HL-60/S4 (cell line): ENCODE data around the gene ABCB10.
"Not testable (repeated sequence)": the region's sequence is repeated elsewhere in the genome, so short reads cannot be mapped to it uniquely, and the experiment has no call there.

Experiments
- in situ Hi-C: fragments of 300-500 bp; cut with MboI; formaldehyde crosslinking; loops from 2 replicates; pipeline ENCODE4 v1.14.3; 2022; ENCODE audit warnings: low sequenced_read_pairs

The ABCB10 gene

DNA sequence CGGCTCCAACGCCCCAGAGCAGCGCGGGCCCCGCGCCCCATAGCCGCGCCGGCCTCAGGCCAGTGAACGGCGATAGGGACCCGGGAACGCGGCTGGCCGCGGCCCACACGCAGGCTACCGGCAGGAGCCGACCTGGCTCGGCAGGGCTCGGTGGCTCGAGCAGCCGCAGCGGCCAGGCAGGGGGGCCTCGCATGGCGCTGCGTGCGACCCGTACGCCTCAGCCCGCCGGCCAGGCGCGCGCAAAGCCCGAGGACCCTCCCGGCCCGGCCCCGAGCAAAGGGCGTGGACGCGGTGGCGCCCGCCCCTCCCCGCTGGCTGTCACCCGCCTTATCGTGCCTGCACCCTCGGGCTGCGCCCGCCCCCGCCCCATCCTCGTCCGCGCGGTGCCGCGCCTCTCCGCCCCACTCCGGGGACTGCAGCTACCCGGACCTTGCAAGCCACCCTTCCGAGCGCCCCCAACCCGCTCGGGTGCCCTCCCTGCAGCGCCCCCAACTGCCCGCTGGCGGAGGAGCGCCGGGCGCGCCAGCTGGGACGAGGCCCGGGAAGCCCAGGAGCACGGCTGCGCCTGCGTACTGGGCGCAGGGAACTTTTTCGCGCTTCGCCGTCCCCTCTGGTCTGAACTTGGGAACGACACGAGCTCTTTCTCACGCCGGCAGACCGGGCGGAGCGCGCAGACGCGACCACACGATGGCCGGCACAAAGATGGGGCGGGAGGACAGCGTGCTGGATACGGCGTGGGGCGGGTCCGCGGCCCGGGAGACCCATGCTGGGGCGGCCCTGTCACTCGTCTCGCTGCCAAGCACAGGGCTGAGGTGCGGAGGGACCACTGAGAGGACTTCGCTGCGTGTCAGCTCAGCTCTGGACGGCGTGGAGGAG lies at the start of gene ABCB10:
Gene ABCB10 (minus strand): TSS at position 248 of the 876 bp plus-strand sequence. CDS start 55 bp downstream, at position 193.
- in situ Hi-C loops: no loop called here

DNA sequence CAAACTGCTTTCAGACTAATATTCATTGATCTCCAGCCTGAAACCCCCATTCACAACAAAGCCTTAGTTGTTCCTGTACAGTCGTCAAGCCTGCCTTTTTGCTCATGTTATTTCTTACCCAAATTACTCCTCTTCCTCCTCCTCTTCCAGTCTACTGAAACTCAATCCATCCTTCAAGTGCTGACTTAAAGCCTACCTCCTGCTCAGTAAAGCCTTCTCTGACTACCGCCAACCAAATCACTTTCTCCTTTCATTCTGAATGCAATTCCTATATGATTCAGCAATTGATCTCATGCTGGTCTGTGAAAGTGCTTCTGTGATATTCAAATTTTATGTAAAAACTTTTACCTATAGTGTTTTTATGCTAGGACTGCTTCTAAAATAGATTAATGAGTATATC lies 48.9 kb upstream of the ABCB10 start:
- in situ Hi-C loops: no loop called here

GRCh38 chr1:229603371-229604005 lies 45.0 kb upstream of the ABCB10 start:
- in situ Hi-C loops: no loop called here

DNA sequence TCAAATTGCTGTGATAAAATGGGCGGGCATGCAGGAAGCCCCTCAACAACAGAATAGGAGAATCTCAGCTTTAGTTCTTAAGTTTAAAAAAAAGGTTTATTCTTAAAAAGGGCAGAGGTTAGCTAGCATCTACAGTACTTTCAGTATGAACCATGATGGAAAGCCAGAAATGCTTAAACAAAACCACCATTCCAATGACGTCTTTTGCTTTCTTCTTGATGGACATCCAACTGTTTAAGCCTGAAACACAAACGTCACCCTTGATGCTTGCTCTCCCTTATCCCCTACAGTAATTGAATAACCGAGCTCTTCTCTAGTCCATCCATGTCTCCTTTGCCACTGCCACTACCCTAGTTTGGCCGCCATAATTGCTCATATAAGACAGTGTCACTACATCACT lies 41.7 kb upstream of the ABCB10 start:
- in situ Hi-C loops: no loop called here

DNA sequence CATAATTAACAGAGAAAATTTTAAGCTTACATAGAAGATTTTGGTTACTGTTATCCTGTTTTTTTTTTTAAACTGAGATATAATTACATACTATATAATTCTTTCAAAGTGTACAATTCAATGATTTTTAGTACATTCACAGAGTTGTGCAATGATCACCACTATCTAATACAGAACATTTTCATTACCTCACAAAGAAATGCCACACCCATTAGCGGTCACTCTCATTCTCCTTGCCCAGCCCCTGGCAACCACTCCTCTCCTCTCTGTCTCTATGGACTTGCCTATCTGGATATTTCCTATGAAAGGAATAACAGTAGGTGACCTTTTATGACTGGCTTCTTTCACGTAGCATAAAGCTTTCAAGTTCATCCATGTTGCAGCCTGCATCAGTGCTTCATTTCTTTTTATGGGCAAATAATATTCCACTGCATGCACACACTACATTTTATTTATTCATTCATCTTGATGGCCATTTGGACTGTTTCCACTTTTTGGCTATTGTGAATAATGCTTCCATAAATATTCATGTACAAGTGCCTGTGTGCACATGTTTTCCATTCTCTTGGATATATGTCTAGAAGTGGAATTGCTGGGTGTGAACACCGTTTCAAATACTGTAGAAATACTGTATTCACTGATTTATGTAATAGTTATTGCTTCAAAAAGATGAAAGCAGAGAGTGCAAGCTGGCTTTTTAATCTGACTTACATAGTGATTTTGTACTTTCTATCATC lies 40.9 kb upstream of the ABCB10 start:
- in situ Hi-C loops: no loop called here

DNA sequence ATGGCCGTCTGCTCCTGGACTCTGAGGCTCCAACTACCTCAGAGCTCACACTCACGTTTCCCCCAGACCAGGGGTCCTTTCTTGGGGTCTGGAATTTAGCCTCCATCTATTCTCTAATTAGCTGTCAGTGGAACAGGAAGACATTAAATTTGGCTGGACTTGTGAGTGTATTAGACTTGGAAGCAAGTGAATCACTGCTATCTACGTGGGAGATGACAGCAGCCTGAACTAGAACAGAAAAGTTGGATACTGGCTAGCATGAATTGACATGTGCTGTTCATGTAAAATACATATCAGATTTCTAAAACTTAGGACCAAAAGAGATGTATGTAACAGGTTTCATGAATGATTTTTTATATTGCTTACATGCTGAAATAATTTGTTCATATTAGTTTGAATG lies 39.4 kb upstream of the ABCB10 start:
- in situ Hi-C loops: no loop called here

DNA sequence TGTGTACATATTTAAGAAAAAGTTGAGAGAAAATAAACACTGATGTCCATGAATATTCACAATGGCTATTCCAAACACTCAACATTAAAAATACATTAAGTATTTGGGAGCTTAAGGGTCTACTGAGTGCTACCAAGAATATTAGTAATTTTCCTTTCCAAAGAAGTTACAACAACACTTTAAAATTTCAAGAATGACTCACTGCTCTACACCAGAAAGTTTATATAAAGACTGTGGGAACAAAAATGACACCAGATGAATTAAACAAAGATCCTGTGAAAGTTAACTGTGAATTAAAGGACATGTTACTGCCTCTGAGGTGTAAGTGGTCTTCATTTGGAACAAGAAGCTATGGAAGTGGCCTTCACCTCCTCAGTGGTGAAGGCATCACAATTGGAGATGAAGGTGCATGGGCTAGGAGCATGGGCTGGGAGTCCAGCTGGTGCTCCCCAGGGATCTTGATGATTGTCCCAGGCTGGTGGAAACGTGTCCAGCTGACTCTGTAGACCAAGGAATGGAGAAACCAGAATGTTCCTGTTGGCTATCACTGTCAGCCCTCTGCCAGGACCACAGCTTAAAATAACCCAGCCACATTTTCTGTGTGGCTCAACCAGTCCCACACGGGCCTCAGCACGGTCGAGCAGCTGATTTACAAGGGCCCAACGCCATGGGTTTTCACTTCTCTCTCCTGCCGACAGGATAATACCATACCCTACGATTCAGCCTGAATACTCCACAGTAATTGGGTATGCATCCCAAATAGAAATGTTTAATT lies 38.6 kb upstream of the ABCB10 start:
- in situ Hi-C loops: no loop called here

DNA sequence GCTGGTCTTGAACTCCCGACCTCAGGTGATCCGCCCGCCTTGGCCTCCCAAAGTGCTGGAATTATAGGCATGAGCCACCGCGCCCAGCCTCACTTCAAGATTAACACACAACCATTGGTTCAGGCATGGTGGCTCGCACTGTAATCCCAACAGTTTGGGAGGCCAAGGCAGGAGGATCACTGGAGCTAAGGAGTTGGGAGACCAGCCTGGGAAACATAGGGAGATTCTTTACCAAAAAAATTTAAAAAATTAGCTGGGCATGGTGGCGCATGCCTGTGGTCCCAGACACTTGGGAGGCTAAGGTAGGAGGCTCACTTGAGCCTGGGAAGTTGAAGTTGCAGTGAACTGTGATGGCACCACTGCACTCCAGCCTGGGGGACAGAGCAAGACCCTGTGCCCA lies 37.4 kb upstream of the ABCB10 start:
- in situ Hi-C loops: not testable (repeated sequence)

DNA sequence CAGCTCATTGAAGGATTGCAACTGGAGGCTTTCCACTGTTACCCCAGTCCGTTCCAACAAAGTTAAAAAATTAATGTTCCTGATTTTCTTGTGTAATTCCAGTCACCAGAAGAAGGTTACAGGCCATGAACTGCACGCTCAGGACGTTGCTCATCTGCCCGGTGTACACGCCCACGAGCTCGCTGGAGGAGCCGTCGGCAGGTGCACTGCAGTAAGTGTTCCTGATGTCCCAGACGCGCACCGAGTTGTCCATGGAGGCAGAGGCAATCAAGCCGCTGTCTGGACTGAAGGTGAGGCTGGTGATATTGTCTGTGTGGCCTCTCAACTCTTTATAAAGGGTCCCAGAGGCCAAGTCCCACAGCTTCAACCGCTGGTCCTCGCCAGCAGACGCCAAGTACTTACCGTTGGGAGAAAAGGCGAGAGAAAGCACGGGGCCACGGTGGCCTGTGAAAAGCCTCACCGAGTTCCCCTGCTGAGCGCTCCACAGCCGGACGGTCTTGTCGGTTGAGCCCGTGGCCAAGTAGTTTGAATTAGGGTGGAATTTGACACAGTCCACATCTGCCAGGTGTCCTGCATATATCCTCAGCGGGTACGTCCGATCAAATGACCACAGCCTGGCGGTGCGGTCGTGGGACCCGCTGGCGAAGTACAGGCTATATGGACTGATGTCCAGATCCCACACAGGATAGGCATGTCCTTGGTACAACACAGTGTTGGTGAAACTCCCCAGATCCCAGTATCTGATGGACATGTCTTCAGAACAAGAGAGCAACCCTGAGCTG lies 35.9 kb upstream of the ABCB10 start:
- in situ Hi-C loops: no loop called here

- in situ Hi-C loops: no loop called here
These were observed 35.3 kb upstream of the ABCB10 start for GRCh38 chr1:229593800-229594199.

GRCh38 chr1:229590119-229590518 lies 31.6 kb upstream of the ABCB10 start:
- in situ Hi-C loops: no loop called here

DNA sequence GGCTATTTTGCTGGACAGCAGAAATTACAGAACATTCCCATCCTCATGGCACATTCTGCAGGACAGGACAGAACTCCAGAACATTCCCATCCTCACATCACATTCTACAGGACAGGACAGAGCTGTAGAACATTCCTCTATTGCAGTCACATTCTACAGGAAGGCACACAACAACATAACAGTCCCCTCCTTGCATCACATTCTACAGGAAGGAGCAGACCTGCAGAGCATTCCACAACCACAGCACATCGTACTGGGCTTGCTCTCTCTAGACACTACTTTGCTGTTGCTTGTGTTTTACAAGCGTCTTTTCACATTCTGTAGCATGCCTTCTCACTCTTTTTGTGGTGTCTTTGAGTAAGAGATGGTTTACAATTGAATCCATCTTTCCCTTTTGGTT lies 26.8 kb upstream of the ABCB10 start:
- in situ Hi-C loops: no loop called here

DNA sequence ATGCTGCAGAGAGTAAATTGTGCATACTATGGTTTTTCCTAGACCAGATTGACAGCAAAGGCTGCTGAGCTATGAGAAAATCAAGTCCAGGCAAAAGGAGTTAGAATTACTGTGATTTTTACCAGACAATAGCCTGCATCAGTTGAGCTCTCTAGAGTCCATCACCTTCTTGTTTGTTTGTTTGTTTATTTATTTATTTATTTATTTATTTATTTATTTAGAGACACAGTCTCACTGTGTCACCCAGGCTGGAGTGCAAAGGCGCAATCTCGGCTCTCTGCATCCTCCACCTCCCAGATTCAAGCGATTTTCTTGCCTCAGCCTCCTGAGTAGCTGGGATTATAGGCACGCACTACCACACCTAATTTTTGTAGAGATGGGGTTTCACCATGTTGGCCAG lies 24.2 kb upstream of the ABCB10 start:
- in situ Hi-C loops: no loop called here

DNA sequence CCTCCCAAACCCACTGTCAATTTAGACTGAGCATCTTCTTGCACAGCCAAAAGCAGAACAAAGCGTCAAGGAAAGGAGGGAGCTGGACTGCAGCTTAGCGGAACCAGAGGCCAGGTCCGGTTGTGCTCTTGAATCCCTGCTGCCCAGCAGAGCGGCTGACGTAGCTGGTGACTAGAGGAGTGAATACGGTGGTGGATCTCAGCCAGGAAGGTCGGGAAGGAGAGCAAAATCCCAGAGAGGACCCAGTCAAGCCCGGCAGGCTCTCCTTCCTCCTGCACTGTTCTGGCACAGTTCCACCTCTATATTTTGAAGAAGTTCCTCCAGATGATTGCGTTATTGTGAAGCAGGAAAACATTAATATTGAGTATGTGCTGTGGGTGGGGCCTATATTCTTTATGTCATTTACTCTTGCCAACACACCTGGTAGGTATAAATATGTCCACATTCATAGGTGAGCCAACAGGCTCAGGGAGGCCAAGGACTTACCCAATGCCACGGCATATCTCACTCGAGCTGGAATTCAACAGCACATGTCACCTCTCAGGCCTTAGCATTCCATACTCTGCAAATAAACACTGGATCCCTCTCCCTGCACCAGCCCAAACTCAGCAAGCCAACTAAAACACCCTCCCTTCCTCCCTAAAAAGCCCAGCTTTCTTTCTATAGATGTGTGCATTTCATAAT lies 23.6 kb upstream of the ABCB10 start:
- in situ Hi-C loops: no loop called here

DNA sequence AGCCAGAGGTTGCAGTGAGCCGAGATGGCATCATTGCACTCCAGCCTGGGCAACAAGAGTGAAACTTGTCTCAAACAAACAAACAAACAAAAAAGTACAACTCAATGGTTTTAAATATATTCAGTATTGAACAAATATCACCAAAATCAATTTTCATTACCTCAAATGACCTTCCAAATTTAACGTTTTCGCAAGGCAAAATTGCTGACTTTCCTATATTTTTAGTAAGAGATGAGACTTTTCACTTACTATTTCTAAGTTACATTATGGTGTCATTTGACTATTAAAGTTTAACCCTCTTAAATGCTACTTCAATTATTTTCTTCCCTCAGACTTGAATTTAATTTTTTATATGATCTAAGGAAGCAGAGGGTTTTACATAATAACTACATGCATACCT lies 23.0 kb upstream of the ABCB10 start:
- in situ Hi-C loops: no loop called here

DNA sequence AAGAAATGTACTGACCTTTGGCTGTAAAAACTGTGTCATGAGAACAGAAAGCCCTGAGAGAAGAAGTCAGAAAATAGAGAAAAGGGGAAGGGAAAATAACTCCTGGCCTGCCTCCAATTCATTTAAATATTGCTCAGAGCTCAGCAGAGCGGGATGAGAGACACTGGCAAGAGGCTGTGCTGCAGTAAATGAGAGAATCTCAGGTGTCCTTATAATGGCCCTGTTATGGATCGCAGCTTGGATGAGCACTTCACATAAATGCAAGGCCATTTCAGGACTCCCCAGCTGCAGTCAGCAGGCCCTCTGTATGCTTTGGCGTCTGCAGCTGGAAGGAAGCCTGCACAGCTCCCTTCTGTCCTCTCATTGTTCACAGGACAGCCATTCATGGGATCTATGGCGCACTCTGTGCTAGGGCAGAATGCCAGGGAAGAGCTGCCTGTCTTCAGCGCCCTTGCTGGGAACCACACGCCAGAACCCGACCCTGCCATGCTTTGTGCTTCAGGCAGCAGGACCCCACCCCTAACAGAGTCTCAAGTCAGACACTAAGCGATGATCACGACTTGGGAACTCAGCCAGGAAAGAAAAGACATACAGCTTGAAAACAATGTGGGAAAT lies 20.7 kb upstream of the ABCB10 start:
- in situ Hi-C loops: no loop called here

- in situ Hi-C loops: no loop called here
These were observed 19.9 kb upstream of the ABCB10 start for GRCh38 chr1:229578168-229579058.
